Astrocyte of the cerebellum (primary cell): Measurements from ENCODE around the gene AK4.
A peak's percentile ranks its signal among the peaks of the same experiment; 100 is the strongest.

Experiments
- DNase-seq: peaks from one replicate; pipeline ENCODE4 v3.0.0-alpha.2; 2011; ENCODE audit warnings: low read depth
- H3K4me3 ChIP-seq: 2 replicates; pipeline ENCODE4 v1.5.1; 2011; ENCODE audit warnings: mild to moderate bottlenecking, low read depth, low read length, moderate library complexity
- CTCF ChIP-seq: IDR thresholded peaks from 2 replicates; pipeline ENCODE4 v1.5.1; 2012; ENCODE audit warnings: low read length, low read depth, moderate library complexity, mild to moderate bottlenecking; ENCODE audit errors: missing control alignments
- in situ Hi-C: cut with HindIII; loops from 2 replicates; pipeline ENCODE4 v1.10.0; 2017; ENCODE audit warnings: low sequenced_read_pairs

AK4 gene

DNA sequence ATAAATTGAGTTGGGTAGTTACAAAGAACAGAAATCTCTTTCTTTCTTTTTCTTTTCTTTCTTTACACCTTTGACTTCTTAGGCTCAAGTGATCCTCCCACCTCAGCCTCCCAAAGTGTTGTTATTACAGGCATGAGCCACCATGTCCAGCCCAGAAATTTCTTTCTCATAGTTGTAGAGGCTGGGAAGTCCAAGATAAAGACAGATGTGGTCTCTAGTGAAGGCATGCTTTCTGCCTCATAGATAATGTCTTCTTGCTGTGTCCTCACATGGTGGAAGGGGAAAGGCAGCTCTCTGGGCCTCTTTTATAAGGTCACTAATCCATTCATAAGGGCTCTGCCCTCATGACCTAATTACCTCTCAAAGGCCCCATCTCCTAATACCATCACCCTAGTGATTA lies 97.3 kb downstream of the AK4 start:
- TF ChIP-seq CTCF = no peak
- H3K4me3 ChIP-seq = no peak overlapping the region
- in situ Hi-C loops = no loop called here
- no peak for DNase-seq

DNA sequence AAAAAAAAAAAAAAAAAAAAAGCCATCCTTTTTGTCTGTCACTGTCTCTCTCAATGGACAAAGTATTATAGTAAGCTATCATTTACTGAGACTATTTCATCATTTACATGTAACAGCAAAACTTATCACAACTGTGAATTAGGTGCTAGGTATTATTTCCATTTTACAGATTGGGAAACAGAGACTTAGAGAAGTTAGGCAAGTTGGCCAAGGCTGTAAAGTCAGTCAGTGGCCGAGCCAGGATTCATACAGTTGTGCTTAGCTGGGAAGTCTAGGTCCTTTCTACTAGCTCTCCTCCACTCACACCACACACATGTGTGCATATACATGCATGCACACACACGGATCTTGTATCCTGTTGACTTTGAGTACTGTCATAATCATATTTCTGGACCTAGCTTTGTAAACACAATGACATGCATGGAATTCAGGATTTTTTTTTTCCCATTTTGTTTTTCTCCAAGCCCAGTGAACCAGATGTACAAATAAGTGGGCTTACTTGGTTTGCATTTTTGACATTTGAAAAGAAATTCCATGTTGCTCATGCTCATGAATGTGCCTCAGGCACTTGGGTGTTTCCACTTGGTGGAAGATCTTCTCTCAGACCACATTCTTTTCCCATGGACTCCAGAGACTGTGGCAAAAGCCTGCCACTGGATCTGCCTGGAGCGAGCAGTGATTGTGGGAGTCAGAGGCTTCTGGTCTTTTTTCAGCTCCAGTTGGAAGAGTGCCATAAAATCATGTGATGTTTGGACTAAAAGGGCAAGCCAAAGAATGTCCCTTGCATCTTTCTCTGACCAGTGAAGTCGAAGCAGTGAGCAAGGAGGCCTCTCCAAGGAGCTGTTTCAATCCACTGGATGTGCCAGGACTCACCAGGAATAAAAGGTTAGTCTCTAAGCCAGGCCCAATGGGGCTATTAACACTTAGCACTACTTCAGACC lies 99.7 kb downstream of the AK4 start:
- peak; percentile 74 for DNase-seq
- no peak overlapping the region for H3K4me3 ChIP-seq
- no peak for TF ChIP-seq CTCF
- in situ Hi-C loops = no loop called here

DNA sequence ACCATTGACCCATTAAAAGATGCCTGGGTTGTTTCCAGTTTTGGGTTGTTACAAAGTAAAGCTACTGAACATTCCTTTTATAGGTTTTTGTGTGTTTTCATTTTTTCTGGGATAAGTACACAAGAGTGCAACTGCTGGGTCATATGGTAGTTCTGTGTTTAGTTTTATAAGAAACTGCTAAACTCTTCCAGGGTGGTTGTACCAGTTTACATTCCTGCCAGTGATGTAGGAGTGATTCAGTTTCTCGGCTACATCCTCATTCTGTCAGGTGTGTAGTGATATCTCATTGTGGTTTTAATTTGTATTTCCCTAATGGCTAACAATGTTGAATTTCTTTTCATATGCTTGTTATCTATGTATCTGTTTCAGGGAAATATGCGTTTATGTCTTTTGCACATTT lies 102.8 kb downstream of the AK4 start:
- H3K4me3 ChIP-seq = no peak overlapping the region
- no peak for DNase-seq
- in situ Hi-C loops = no loop called here
- TF ChIP-seq CTCF = no peak

- TF ChIP-seq CTCF = no peak
- peak overlapping the region; percentile 64 for H3K4me3 ChIP-seq
- no peak for DNase-seq
- in situ Hi-C loops = no loop called here
These were observed 105.9 kb downstream of the AK4 start for GRCh38 chr1:65253800-65254319.

- peak overlapping the region; percentile 64 for H3K4me3 ChIP-seq
- in situ Hi-C loops = no loop called here
- TF ChIP-seq CTCF = peak; percentile 13
- DNase-seq = no peak
These were observed 106.5 kb downstream of the AK4 start for GRCh38 chr1:65254320-65255034.

DNA sequence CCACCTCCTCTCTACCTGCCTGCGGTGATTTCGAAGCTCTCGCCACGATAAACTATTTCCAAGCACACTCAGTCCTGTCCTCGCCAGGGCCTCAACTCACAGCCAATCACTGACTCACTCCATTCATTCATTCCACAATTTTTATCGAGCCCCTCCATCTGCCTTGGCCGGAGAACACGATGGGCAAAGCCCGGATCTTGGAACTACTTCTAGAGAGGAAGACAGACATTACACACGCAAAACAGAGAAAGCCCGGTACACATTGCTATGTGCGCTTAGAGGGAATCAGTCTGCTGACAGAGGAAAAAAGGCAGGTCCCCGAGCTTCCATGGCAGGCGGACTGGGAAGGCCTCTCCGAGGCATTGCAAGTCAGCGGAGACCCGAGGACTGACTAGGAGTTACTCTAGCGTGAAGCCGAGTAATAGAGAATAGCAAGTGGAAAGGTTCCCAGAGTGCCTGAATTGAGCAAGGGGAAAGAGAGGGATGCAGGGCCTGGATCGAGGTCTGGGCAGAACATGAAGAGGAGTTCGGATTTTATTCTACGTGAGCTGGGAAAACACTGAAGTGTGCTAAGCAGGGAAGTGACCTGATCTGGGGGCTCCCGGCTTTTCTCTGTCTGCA lies 107.1 kb downstream of the AK4 start:
- H3K4me3 ChIP-seq = peak overlapping the region; percentile 64
- no peak for DNase-seq
- TF ChIP-seq CTCF = no peak
- in situ Hi-C loops = no loop called here
